H9 (cell line): ENCODE data around the gene ATP2A2. TPM values are rescaled to one million over a fixed set of nuclear protein-coding genes. Genes with fewer than 3 reads are reported as not detected.

ENCODE experiments used
- DNase-seq: peaks from one replicate; pipeline ENCODE4 v3.0.0-alpha.2; 2017
- H2AFZ ChIP-seq: one replicate; pipeline ENCODE4 v1.6.1; 2013; ENCODE audit warnings: mild to moderate bottlenecking, low read length, control low read depth, moderate library complexity
- H2AK5ac ChIP-seq: 2 replicates; pipeline ENCODE4 v1.6.1; 2013; ENCODE audit warnings: low read length, control low read depth, mixed read lengths; ENCODE audit not compliant: insufficient read length
- H2BK120ac ChIP-seq: one replicate; pipeline ENCODE4 v1.6.1; 2013; ENCODE audit warnings: low read depth, mild to moderate bottlenecking, low read length, control low read depth, inconsistent platforms; ENCODE audit not compliant: poor library complexity, severe bottlenecking
- H2BK12ac ChIP-seq: 2 replicates; pipeline ENCODE4 v1.6.1; 2013; ENCODE audit warnings: low read length, control low read depth, mixed read lengths, low read depth; ENCODE audit not compliant: insufficient read length
- H2BK15ac ChIP-seq: 2 replicates; pipeline ENCODE4 v1.6.1; 2013; ENCODE audit warnings: low read depth, low read length, control low read depth
- H2BK20ac ChIP-seq: one replicate; pipeline ENCODE4 v1.6.1; 2013; ENCODE audit warnings: low read depth, mild to moderate bottlenecking, low read length, control low read depth, inconsistent platforms; ENCODE audit not compliant: poor library complexity, severe bottlenecking
- H2BK5ac ChIP-seq: 2 replicates; pipeline ENCODE4 v1.6.1; 2013; ENCODE audit warnings: low read length, control low read depth, mixed read lengths; ENCODE audit not compliant: insufficient read length
- H3K14ac ChIP-seq: 2 replicates; pipeline ENCODE4 v1.6.1; 2013; ENCODE audit warnings: low read length, control low read depth; ENCODE audit not compliant: insufficient read depth
- H3K18ac ChIP-seq: 2 replicates; pipeline ENCODE4 v1.6.1; 2013; ENCODE audit warnings: low read depth, mild to moderate bottlenecking, mixed read lengths, low read length, control low read depth; ENCODE audit not compliant: insufficient read length
- H3K23ac ChIP-seq: 2 replicates; pipeline ENCODE4 v1.6.1; 2013; ENCODE audit warnings: low read length, control low read depth, mixed read lengths, low read depth; ENCODE audit not compliant: insufficient read length
- H3K23me2 ChIP-seq: 2 replicates; pipeline ENCODE4 v1.6.1; 2013; ENCODE audit warnings: low read depth, mild to moderate bottlenecking, mixed read lengths, low read length, control low read depth; ENCODE audit not compliant: insufficient read length, poor library complexity, severe bottlenecking
- H3K27ac ChIP-seq: 2 replicates; pipeline ENCODE4 v1.5.1; 2013; ENCODE audit warnings: low read length, control low read depth, mixed read lengths, low read depth; ENCODE audit not compliant: insufficient read length
- H3K27me3 ChIP-seq: 2 replicates; pipeline ENCODE4 v1.6.1; 2013; ENCODE audit warnings: low read length, control low read depth, inconsistent platforms; ENCODE audit not compliant: insufficient read depth
- H3K4ac ChIP-seq: 2 replicates; pipeline ENCODE4 v1.6.1; 2013; ENCODE audit warnings: low read depth, mild to moderate bottlenecking, control low read depth, inconsistent platforms, low read length, moderate library complexity
- H3K4me1 ChIP-seq: 2 replicates; pipeline ENCODE4 v1.6.1; 2013; ENCODE audit warnings: low read length, control low read depth, inconsistent platforms; ENCODE audit not compliant: insufficient read depth
- H3K4me2 ChIP-seq: 2 replicates; pipeline ENCODE4 v1.6.1; 2013; ENCODE audit warnings: low read length, control low read depth, mixed read lengths; ENCODE audit not compliant: insufficient read length, insufficient read depth
- H3K56ac ChIP-seq: 2 replicates; pipeline ENCODE4 v1.6.1; 2013; ENCODE audit warnings: low read depth, mild to moderate bottlenecking, mixed read lengths, low read length, control low read depth; ENCODE audit not compliant: insufficient read length
- H3K79me1 ChIP-seq: 2 replicates; pipeline ENCODE4 v1.6.1; 2013; ENCODE audit warnings: low read depth, mild to moderate bottlenecking, moderate library complexity, low read length, control low read depth, inconsistent platforms; ENCODE audit not compliant: insufficient read depth, poor library complexity, severe bottlenecking
- H3K79me2 ChIP-seq: 2 replicates; pipeline ENCODE4 v1.6.1; 2013; ENCODE audit warnings: low read length, control low read depth, inconsistent platforms; ENCODE audit not compliant: insufficient read depth
- H3K9ac ChIP-seq: 2 replicates; pipeline ENCODE4 v1.6.1; 2013; ENCODE audit warnings: low read length, control low read depth, mixed read lengths; ENCODE audit not compliant: insufficient read length; ENCODE audit errors: extremely low read depth
- H3K9me3 ChIP-seq: one replicate; pipeline ENCODE4 v1.6.1; 2013; ENCODE audit warnings: low read depth, low read length, inconsistent platforms; ENCODE audit not compliant: control insufficient read depth
- H3T11ph ChIP-seq: one replicate; pipeline ENCODE4 v1.6.1; 2013; ENCODE audit warnings: mild to moderate bottlenecking, low read length, control low read depth, inconsistent platforms
- H4K20me1 ChIP-seq: one replicate; pipeline ENCODE4 v1.6.1; 2013; ENCODE audit not compliant: control insufficient read depth, insufficient read length, insufficient read depth
- H4K5ac ChIP-seq: 2 replicates; pipeline ENCODE4 v1.6.1; 2013; ENCODE audit warnings: low read depth, mild to moderate bottlenecking, mixed read lengths, low read length, control low read depth; ENCODE audit not compliant: insufficient read length
- H4K8ac ChIP-seq: replicated peaks from 2 replicates; pipeline ENCODE4 v1.6.1; 2013; ENCODE audit warnings: low read length, control low read depth, mixed read lengths, low read depth; ENCODE audit not compliant: insufficient read length
- H4K91ac ChIP-seq: 2 replicates; pipeline ENCODE4 v1.6.1; 2013; ENCODE audit warnings: low read depth, mild to moderate bottlenecking, moderate library complexity, mixed read lengths, low read length, control low read depth; ENCODE audit not compliant: insufficient read length
- H3K27ac Mint-ChIP-seq, 3 experiments: 2 replicates in 2 of 3; 3 replicates in 1 of 3; pipeline ENCODE4 v1.8.0; 2020 to 2021; ENCODE audit warnings: mixed read lengths in 3 of 3, mild to moderate bottlenecking in 1 of 3, moderate library complexity in 1 of 3
- H3K27me3 Mint-ChIP-seq: 2 replicates; pipeline ENCODE4 v1.8.0; 2021; ENCODE audit warnings: low read depth, mild to moderate bottlenecking, moderate library complexity, mixed read lengths
- H3K36me3 Mint-ChIP-seq, 3 experiments: 2 replicates in 2 of 3; 3 replicates in 1 of 3; pipeline ENCODE4 v1.8.0; 2020 to 2021; ENCODE audit warnings: low read depth in 3 of 3, mixed read lengths in 3 of 3; ENCODE audit not compliant: insufficient read depth in 1 of 3
- H3K4me1 Mint-ChIP-seq, 2 experiments: 2 replicates each; pipeline ENCODE4 v1.8.0; 2020; ENCODE audit warnings: mixed read lengths in 2 of 2
- H3K4me3 Mint-ChIP-seq, 2 experiments: 2 replicates in 1 of 2; 3 replicates in 1 of 2; pipeline ENCODE4 v1.8.0; 2020 to 2021; ENCODE audit warnings: mild to moderate bottlenecking in 2 of 2, mixed read lengths in 2 of 2, moderate library complexity in 1 of 2
- H3K9me3 Mint-ChIP-seq, 2 experiments: 2 replicates in 1 of 2; 3 replicates in 1 of 2; pipeline ENCODE4 v1.8.0; 2020; ENCODE audit warnings: mild to moderate bottlenecking in 2 of 2, mixed read lengths in 2 of 2, moderate library complexity in 1 of 2
- WGBS: extraction: QIAGEN DNeasy Blood & Tissue Kit; methylation state at CpG from one replicate; pipeline ENCODE4 v1.1.7; 2013; ENCODE audit warnings: missing lambda C conversion rate, low lambda C conversion rate, mixed read lengths; ENCODE audit not compliant: insufficient read length; ENCODE audit errors: extremely low coverage; 5-methylcytosine and 5-hydroxymethylcytosine counted together
- total RNA-seq: library from RNA; stranded (reverse); gene quantifications from 2 replicates; pipeline ENCODE4 v1.2.1, GENCODE V29; 2021
- TF ChIP-seq, protein P1 (sequence below): fragments of 200-600 bp; sonication (generic); conservative IDR thresholded peaks from 3 replicates; pipeline ENCODE4 v1.8.0; 2021; ENCODE audit warnings: antibody characterized with exemption, mild to moderate bottlenecking

The ATP2A2 gene
- total RNA-seq, 1 experiment from 2014 or later, result 257 TPM

DNA sequence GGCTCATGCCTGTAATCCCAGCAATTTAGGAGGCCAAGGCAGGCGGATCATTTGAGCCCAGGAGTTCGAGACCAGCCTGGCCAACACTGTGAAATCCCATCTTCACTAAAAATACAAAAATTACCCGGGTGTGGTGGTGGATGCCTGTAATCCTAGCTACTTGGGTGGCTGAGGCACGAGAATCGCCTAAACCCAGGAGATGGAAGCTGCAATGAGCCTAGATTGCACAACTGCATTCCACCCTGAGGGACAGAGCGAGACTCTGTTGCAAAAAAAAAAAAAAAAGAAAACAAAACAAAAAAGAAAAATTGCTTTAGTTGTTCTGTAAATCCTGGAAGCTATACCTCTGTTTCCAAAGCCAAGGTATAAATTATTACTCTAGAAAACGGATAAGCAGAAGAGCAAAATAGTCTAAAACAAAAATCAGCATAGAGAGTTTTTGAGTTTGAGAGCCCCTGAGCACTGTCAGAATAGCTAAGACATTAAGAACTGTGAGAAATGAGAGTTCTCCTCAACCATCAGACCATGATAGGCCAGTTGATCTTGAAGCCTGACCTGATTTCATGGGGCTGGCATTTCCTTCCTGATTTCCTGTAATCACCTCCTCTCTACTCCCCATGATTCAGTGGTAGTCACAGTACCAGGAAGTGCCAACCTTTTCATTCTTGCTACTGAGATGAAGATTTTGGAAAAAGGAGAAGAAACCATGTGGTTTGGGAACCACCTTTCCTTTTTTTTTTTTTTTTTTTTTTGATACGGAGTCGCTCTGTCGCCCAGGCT is 31.7 kb downstream of the ATP2A2 start:
- DNase-seq, result no peak
- Histone ChIP-seq H3K79me1 (peaks cover 12% of the 10 kb centered on the region), H3K14ac (no peak overlapping the region), H3T11ph (no peak overlapping the region), H2BK20ac (no peak overlapping the region), H2AFZ (no peak overlapping the region), H4K8ac (no peak overlapping the region), H3K18ac (no peak overlapping the region), H3K23ac (no peak overlapping the region), H3K9ac (no peak overlapping the region), H2BK5ac (no peak overlapping the region), H3K27me3 (no peaks in the 10 kb centered on the region), H2BK15ac (no peak overlapping the region), H3K9me3 (no peaks in the 10 kb centered on the region), H4K91ac (no peak overlapping the region), H3K56ac (no peak overlapping the region), H3K4me2 (no peak overlapping the region), H2AK5ac (no peak overlapping the region), H3K27ac (no peak overlapping the region), H3K4me1 (no peaks in the 10 kb centered on the region), H3K79me2 (peaks cover 11% of the 10 kb centered on the region; the same call in 1 of the 2 replicates), H3K23me2 (no peaks in the 10 kb centered on the region), H4K20me1 (no peaks in the 10 kb centered on the region), H2BK12ac (no peak overlapping the region), H2BK120ac (no peak overlapping the region), H3K4ac (no peak overlapping the region), H4K5ac (no peak overlapping the region)
- H3K4me1 Mint-ChIP-seq, result peaks cover 0 to 5% of the 10 kb centered on the region in 2 experiments; a peak in 2 of 4 replicates
- no CpG with 5 or more reads among the region's 10 CpGs for WGBS
- TF ChIP-seq, protein P1, sequence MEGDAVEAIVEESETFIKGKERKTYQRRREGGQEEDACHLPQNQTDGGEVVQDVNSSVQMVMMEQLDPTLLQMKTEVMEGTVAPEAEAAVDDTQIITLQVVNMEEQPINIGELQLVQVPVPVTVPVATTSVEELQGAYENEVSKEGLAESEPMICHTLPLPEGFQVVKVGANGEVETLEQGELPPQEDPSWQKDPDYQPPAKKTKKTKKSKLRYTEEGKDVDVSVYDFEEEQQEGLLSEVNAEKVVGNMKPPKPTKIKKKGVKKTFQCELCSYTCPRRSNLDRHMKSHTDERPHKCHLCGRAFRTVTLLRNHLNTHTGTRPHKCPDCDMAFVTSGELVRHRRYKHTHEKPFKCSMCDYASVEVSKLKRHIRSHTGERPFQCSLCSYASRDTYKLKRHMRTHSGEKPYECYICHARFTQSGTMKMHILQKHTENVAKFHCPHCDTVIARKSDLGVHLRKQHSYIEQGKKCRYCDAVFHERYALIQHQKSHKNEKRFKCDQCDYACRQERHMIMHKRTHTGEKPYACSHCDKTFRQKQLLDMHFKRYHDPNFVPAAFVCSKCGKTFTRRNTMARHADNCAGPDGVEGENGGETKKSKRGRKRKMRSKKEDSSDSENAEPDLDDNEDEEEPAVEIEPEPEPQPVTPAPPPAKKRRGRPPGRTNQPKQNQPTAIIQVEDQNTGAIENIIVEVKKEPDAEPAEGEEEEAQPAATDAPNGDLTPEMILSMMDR, result no peak
- H3K27ac Mint-ChIP-seq, result peak overlapping the region in 1 of 3 experiments; percentile 30; a peak in 2 of 7 replicates
- peaks cover 17 to 60% (median 47%) of the 10 kb centered on the region in 3 experiments; a peak in 6 of 7 replicates for H3K36me3 Mint-ChIP-seq
- no peak overlapping the region for H3K4me3 Mint-ChIP-seq
- no peaks in the 10 kb centered on the region; the same call in 1 of the 2 replicates for H3K27me3 Mint-ChIP-seq
- H3K9me3 Mint-ChIP-seq, result no peaks in the 10 kb centered on the region
